ENCODE measurements around the gene AGR3. TPM values are rescaled to one million over a fixed set of nuclear protein-coding genes. Genes with fewer than 3 reads are reported as not detected.

AGR3 gene
- total RNA-seq, 1 experiment from 2014 or later: 0.57 TPM

DNA sequence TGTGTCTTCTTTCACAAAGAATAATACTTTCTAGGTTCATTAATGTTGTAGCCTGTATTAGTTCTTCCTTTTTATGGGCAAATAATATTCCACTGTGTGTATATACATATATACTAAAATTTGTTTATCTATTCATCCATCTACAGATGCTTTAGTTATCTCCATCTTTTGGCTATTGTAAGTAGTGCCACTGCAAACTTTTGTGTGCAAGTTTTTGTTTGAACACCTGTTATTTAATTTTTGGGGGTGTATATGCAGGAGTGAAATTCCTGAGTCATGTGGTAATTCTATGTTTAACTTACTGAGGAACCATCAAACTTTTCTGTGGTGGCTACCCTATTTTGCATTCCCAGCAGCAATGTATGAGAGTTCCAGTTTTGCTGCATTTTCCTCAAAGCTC lies 37.7 kb upstream of the AGR3 start:
- ChIA-PET CTCF (no interaction called here), POLR2A (ENCODE audit: unreplicated experiment) (no interaction called here)
- Histone ChIP-seq H3K9me3 (ENCODE audit: insufficient read depth, low read depth) (peaks cover 14% of the 10 kb centered on the region), H3K9me2 (ENCODE audit: insufficient read depth) (no peaks in the 10 kb centered on the region), H3F3A (ENCODE audit: insufficient read depth, low read depth) (peaks cover 48% of the 10 kb centered on the region), H3K27ac (no peak overlapping the region), H3K79me2 (ENCODE audit: low read depth) (no peaks in the 10 kb centered on the region), H3K36me3 (ENCODE audit: low read depth) (peaks cover 9% of the 10 kb centered on the region; the same call in 1 of the 2 replicates), H3K27me3 (ENCODE audit: insufficient read depth, low read depth) (no peaks in the 10 kb centered on the region), H2AFZ (no peak overlapping the region), H3K4me2 (no peak overlapping the region), H3K4me3 (no peak overlapping the region), H4K20me1 (ENCODE audit: insufficient read depth) (no peaks in the 10 kb centered on the region), H3K4me1 (replicated peaks; ENCODE audit: insufficient read depth) (peaks cover 81% of the 10 kb centered on the region)
- no peak for TF ChIP-seq EZH2 (IDR thresholded peaks at IDR 0.05; ENCODE audit: low read depth)
- no peak for TF ChIP-seq CTCF (conservative IDR thresholded peaks at IDR 0.05)
- BruUV-seq (replicated peaks): no TSS peak
- no peak for DNase-seq
- intact Hi-C loops (cut with micrococcal nuclease; ENCODE audit: unreplicated experiment): loop anchor here (5.0 kb wide), 6 partner anchors 167 to 842 kb away; partner anchors contain the start of genes ANKMY2, BZW2, CRPPA and TSPAN13

- no peak for TF ChIP-seq EZH2 (IDR thresholded peaks at IDR 0.05; ENCODE audit: low read depth)
- peak; percentile 96 for TF ChIP-seq CTCF (conservative IDR thresholded peaks at IDR 0.05)
- H3K9me3 ChIP-seq (ENCODE audit: insufficient read depth, low read depth): peaks cover 10% of the 10 kb centered on the region
- ChIA-PET POLR2A (ENCODE audit: unreplicated experiment) (interaction anchor here (0.7 kb wide), 1 partner anchor 760 kb away, joined by 3 read pairs; no protein-coding TSS in a partner anchor), CTCF (interaction anchor here (0.6 to 2.6 kb wide), 9 partner anchors 21 to 374 kb away, joined by 3 to 18 read pairs (median 4); no protein-coding TSS in a partner anchor)
- no peaks in the 10 kb centered on the region for H3K9me2 ChIP-seq (ENCODE audit: insufficient read depth)
- H2AFZ ChIP-seq: no peak overlapping the region
- H3K27ac ChIP-seq: no peak overlapping the region
- H3K4me3 ChIP-seq: no peak overlapping the region
- peaks cover 56% of the 10 kb centered on the region for H3F3A ChIP-seq (ENCODE audit: insufficient read depth, low read depth)
- intact Hi-C loops (cut with micrococcal nuclease; ENCODE audit: unreplicated experiment): loop anchor here (1.0 to 5.0 kb wide), 8 partner anchors 27 to 841 kb away; partner anchors contain the start of genes ANKMY2, BZW2, CRPPA and TSPAN13
- no peak overlapping the region for H3K4me2 ChIP-seq
- peak in 1 of 2 experiments; percentile 45 for DNase-seq
- peaks cover 6% of the 10 kb centered on the region; the same call in 1 of the 2 replicates for H3K36me3 ChIP-seq (ENCODE audit: low read depth)
- peaks cover 86% of the 10 kb centered on the region for H3K4me1 ChIP-seq (replicated peaks; ENCODE audit: insufficient read depth)
- no peaks in the 10 kb centered on the region for H3K79me2 ChIP-seq (ENCODE audit: low read depth)
- no peaks in the 10 kb centered on the region for H3K27me3 ChIP-seq (ENCODE audit: insufficient read depth, low read depth)
- BruUV-seq (replicated peaks): no TSS peak
- H4K20me1 ChIP-seq (ENCODE audit: insufficient read depth): no peaks in the 10 kb centered on the region
Observed at GRCh38 chr7:16918288-16918895, 36.6 kb upstream of the AGR3 start.

DNA sequence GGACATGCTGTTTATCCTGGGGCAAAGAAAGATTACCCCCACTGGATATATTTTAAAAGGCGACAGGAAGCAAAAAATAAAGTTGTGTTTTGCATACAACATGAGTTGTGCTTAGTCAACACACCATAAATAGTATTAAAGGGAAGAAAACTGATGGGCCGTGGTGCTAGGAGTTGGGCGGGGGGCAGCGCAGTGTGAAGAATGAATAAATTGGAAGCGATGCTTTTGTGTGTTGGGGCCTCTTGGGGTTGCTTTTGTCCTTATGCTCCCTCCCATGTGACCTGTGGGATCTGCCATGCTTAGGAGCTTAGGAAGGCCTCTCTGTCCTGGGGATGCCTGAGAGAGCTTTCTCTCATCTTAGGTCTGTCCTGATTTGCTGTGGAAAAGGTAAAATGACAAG lies 35.0 kb upstream of the AGR3 start:
- CTCF ChIA-PET: interaction anchor here (0.8 to 2.6 kb wide), 4 partner anchors 25 to 222 kb away, joined by 4 to 18 read pairs (median 4); no protein-coding TSS in a partner anchor
- peaks cover 4% of the 10 kb centered on the region; the same call in 1 of the 2 replicates for H3K36me3 ChIP-seq (ENCODE audit: low read depth)
- H3F3A ChIP-seq (ENCODE audit: insufficient read depth, low read depth): peaks cover 48% of the 10 kb centered on the region
- H3K79me2 ChIP-seq (ENCODE audit: low read depth): no peaks in the 10 kb centered on the region
- H3K4me1 ChIP-seq (replicated peaks; ENCODE audit: insufficient read depth): peaks cover 70% of the 10 kb centered on the region
- H3K27me3 ChIP-seq (ENCODE audit: insufficient read depth, low read depth): no peaks in the 10 kb centered on the region
- TF ChIP-seq CTCF (conservative IDR thresholded peaks at IDR 0.05): no peak
- no peak for TF ChIP-seq EZH2 (IDR thresholded peaks at IDR 0.05; ENCODE audit: low read depth)
- DNase-seq: no peak
- BruUV-seq (replicated peaks): TSS peak; percentile 75
- intact Hi-C loops (cut with micrococcal nuclease; ENCODE audit: unreplicated experiment): loop anchor here (1.0 to 5.0 kb wide), 9 partner anchors 66 to 839 kb away; partner anchors contain the start of genes ANKMY2, BZW2, CRPPA and TSPAN13
- peak overlapping the region; percentile 71 for H3K27ac ChIP-seq
- peak overlapping the region; percentile 54 for H3K4me2 ChIP-seq
- H2AFZ ChIP-seq: no peak overlapping the region
- H3K4me3 ChIP-seq: peak overlapping the region; percentile 14; the same call in 1 of the 2 replicates
- H4K20me1 ChIP-seq (ENCODE audit: insufficient read depth): no peaks in the 10 kb centered on the region
- POLR2A ChIA-PET (ENCODE audit: unreplicated experiment): no interaction called here
- no peaks in the 10 kb centered on the region for H3K9me2 ChIP-seq (ENCODE audit: insufficient read depth)
- H3K9me3 ChIP-seq (ENCODE audit: insufficient read depth, low read depth): peaks cover 9% of the 10 kb centered on the region

Measured in PC-9 (cell line).